Suppressor macrophage treated with lipopolysaccharide for 4 hours (primary cell): ENCODE measurements around the gene ESAM.

ENCODE experiments used
- DNase-seq: peaks from one replicate; pipeline ENCODE4 v3.0.0-alpha.2; 2020

ESAM gene

GRCh38 chr11:124727474-124727873 lies 34.6 kb downstream of the ESAM start:
- peak; percentile 18 for DNase-seq

DNA sequence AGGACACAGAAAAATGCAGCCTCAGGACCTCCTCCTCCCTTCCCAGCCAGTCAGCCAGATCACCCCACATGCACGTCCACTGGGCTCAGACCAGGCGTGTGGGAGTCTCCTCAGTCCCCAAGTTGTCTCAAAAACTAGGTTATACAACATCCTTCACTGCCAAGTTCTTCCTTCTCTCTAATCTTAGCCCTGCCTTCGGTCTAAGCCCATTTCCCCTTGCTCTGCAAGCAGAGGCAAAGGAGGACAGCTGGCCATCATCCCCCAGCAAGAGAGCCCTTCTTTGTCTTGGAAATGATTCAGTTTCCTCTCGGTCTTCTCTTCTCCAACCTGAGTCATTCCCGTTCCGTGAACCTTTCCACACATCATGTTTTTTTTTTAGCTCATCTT lies 36.4 kb downstream of the ESAM start:
- DNase-seq = peak; percentile 48

- DNase-seq = no peak
These were observed 36.9 kb downstream of the ESAM start for GRCh38 chr11:124724979-124725718.

DNA sequence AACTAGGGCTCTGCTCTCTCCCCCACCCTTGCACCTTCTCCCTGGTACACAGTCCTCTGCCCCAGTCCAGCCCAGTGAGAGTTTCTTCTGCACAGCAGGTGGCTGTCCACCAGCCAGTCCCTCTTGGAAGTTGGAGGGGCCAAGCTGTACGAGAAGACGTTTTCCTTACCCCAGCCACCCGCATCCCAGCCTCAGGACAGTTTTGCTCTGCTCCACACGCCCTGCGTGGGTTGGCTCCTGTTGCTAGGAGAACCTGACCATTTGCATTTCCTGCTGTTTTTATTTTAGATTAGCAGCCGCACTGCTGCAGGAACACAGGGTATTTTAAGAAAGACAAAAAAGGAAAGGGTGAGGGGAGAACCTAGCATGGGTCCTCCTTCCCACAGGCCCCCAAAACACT lies 39.9 kb downstream of the ESAM start:
- no peak for DNase-seq

DNA sequence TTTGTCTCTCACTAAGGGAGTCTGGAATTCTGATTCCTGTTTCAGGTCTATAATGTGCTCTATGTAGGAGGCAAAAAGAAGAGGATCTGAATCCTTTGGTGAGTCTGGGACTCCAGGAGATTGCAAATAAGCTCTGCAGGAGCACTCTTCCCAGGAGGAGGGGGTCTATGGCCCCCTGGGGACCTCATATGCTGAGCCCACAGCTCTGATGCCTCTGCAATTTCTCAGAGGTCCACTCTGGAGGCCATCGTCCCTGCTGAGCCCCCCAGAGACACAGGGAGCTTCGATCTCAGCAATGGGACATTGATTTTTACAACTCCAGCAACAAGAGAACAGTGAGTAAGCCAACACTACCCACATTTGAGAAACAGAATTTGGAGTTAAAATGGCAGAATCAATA lies 42.6 kb downstream of the ESAM start:
- no peak for DNase-seq

GRCh38 chr11:124718801-124719200 lies 43.3 kb downstream of the ESAM start:
- no peak for DNase-seq

DNA sequence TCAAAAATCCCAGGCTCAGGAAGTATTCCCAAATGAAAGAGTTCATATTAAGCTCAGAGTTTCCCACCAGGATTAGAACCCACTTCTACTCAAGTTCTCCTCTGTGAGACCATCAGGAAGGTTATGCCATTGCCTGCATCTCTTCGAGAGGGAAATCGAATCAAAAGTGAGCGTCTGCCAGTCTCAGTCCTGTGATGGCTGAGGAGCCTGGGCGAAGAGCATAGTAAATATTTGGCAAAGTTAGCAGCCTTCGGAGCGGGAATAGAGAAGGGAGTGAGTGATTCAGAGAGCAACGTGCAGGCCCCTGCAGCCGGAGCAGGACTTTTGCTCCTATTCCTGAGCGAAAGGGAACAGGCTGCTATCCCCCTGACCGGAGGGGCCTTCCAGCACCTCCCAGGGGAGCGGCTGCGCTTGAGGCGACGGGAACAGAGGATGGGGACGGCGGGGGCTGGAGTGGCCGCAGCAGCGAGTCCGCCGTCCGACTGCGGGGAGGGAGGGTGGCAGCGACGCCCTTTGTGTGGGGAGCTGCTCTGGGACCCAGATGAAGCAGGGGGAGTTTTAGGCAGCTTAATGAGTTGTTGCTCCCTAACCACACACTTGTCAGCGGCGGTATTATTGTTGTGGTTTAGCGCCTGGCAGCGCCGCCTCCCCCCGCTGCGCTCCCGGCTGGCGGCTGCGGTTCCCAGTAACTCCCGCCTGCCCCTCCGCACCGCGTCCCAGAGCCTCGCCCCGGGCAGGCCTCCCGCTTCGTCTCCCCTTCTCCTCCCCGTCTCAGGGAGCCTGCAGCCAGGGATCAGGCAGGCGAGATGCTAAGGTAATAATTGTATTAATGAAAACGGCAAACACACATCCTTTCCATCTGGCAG lies 44.1 kb downstream of the ESAM start:
- no peak for DNase-seq

GRCh38 chr11:124717421-124717785 lies 44.7 kb downstream of the ESAM start:
- DNase-seq = no peak

- no peak for DNase-seq
These were observed 45.5 kb downstream of the ESAM start for GRCh38 chr11:124716591-124716990.

- DNase-seq = no peak
These were observed 49.7 kb downstream of the ESAM start for GRCh38 chr11:124712392-124712791.

- DNase-seq = no peak
These were observed 54.3 kb downstream of the ESAM start for GRCh38 chr11:124707829-124708228.
